ENCODE results near the gene AKR1B15.
"Not testable (repeated sequence)": the region's sequence is repeated elsewhere in the genome, so short reads cannot be mapped to it uniquely, and the experiment has no call there.

DNA sequence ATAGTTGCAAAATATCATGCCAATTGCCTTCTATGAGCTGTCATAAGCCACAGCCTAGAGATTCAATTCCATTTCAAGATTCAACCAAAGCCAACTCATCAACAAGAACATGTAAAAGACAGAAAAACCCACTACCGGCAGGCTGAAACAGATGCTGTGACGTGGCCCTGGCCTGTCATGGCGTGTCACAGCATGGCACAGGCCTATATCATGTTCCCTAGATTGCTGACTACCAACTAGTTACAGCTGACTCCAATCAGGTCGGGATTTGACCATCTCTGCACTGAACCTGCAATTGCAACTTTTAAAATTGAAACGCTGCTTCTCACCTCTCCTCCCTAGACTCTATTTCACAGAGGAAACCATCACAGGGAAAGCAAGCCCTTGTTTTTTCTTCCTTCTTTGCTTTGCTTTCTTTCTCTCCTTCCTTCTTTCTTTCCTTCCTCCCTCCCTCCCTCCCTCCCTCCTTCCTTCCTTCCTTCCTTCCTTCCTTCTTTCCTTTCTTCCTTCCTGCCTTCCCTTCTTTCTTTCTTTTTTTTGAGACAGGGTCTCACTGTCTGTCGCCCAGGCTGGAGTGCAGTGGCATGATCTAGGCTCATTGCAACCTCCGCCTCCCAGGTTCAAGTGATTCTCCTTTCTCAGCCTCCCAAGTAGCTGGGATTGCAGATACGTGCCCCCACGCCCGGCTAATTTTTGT, 22.2 kb upstream of the AKR1B15 start:
- TF ChIP-seq POLR2AphosphoS5 (IDR thresholded peaks at IDR 0.05) = not testable (repeated sequence)
- TF ChIP-seq, protein P1, sequence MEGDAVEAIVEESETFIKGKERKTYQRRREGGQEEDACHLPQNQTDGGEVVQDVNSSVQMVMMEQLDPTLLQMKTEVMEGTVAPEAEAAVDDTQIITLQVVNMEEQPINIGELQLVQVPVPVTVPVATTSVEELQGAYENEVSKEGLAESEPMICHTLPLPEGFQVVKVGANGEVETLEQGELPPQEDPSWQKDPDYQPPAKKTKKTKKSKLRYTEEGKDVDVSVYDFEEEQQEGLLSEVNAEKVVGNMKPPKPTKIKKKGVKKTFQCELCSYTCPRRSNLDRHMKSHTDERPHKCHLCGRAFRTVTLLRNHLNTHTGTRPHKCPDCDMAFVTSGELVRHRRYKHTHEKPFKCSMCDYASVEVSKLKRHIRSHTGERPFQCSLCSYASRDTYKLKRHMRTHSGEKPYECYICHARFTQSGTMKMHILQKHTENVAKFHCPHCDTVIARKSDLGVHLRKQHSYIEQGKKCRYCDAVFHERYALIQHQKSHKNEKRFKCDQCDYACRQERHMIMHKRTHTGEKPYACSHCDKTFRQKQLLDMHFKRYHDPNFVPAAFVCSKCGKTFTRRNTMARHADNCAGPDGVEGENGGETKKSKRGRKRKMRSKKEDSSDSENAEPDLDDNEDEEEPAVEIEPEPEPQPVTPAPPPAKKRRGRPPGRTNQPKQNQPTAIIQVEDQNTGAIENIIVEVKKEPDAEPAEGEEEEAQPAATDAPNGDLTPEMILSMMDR (IDR thresholded peaks at IDR 0.05) = not testable (repeated sequence)

Measured in esophagus muscularis mucosa (tissue), 3 donors.